Neural progenitor cell (in vitro differentiated cells): ENCODE measurements around the gene CX3CL1.

Source experiments
- CTCF ChIP-seq: fragments of 200-600 bp; sonication (generic); IDR thresholded peaks from 2 replicates; pipeline ENCODE4 v1.5.1; 2017; ENCODE audit warnings: antibody characterized with exemption, mild to moderate bottlenecking
- EZH2 ChIP-seq: fragments of 200-600 bp; sonication (generic); IDR thresholded peaks from 2 replicates; pipeline ENCODE4 v1.6.1; 2017; ENCODE audit warnings: antibody characterized with exemption, mild to moderate bottlenecking, moderate library complexity

- TF ChIP-seq EZH2 (no peak), CTCF (no peak)
These were observed 14.2 kb downstream of the CX3CL1 start for GRCh38 chr16:57386381-57386951.
